ENCODE measurements around the gene CACNA1D. TPM values are rescaled to one million over a fixed set of nuclear protein-coding genes. Genes with fewer than 3 reads are reported as not detected.

The CACNA1D gene
- total RNA-seq, 1 donor from 2014 or later: 1.1 TPM

- no peak for DNase-seq
- no peak for TF ChIP-seq CTCF (IDR thresholded peaks at IDR 0.05; ENCODE audit: borderline replicate concordance)
- no peak overlapping the region for H3K27ac ChIP-seq (replicated peaks)
- H3K36me3 ChIP-seq: no peaks in the 10 kb centered on the region
- no peak overlapping the region for H3K4me3 ChIP-seq
- H3K4me1 ChIP-seq: no peaks in the 10 kb centered on the region
- intact Hi-C loops (cut with micrococcal nuclease): no loop called here
- H3K9me3 ChIP-seq (replicated peaks): no peaks in the 10 kb centered on the region
- H3K27me3 ChIP-seq (ENCODE audit: low read depth): peaks cover 17% of the 10 kb centered on the region
These were observed 196.1 kb downstream of the CACNA1D start for GRCh38 chr3:53690521-53690920.

- H3K4me3 ChIP-seq: no peak overlapping the region
- H3K9me3 ChIP-seq (replicated peaks): no peaks in the 10 kb centered on the region
- intact Hi-C loops (cut with micrococcal nuclease): no loop called here
- H3K27ac ChIP-seq (replicated peaks): no peak overlapping the region
- H3K4me1 ChIP-seq: no peaks in the 10 kb centered on the region
- DNase-seq: no peak
- H3K27me3 ChIP-seq (ENCODE audit: low read depth): peaks cover 17% of the 10 kb centered on the region
- no peaks in the 10 kb centered on the region for H3K36me3 ChIP-seq
- no peak for TF ChIP-seq CTCF (IDR thresholded peaks at IDR 0.05; ENCODE audit: borderline replicate concordance)
These were observed 196.9 kb downstream of the CACNA1D start for GRCh38 chr3:53691349-53691748.

GRCh38 chr3:53691885-53692284 is 197.5 kb downstream of the CACNA1D start:
- Histone ChIP-seq H3K4me1 (no peaks in the 10 kb centered on the region), H3K27me3 (ENCODE audit: low read depth) (peaks cover 17% of the 10 kb centered on the region), H3K27ac (replicated peaks) (no peak overlapping the region), H3K9me3 (replicated peaks) (no peaks in the 10 kb centered on the region), H3K36me3 (no peaks in the 10 kb centered on the region), H3K4me3 (no peak overlapping the region)
- DNase-seq: no peak
- no peak for TF ChIP-seq CTCF (IDR thresholded peaks at IDR 0.05; ENCODE audit: borderline replicate concordance)
- intact Hi-C loops (cut with micrococcal nuclease): no loop called here

GRCh38 chr3:53693451-53693850 is 199.0 kb downstream of the CACNA1D start:
- DNase-seq: no peak
- Histone ChIP-seq H3K27me3 (ENCODE audit: low read depth) (peaks cover 13% of the 10 kb centered on the region), H3K36me3 (no peaks in the 10 kb centered on the region), H3K9me3 (replicated peaks) (no peaks in the 10 kb centered on the region), H3K27ac (replicated peaks) (no peak overlapping the region), H3K4me1 (no peaks in the 10 kb centered on the region), H3K4me3 (no peak overlapping the region)
- intact Hi-C loops (cut with micrococcal nuclease): no loop called here
- no peak for TF ChIP-seq CTCF (IDR thresholded peaks at IDR 0.05; ENCODE audit: borderline replicate concordance)

- Histone ChIP-seq H3K27ac (replicated peaks) (no peak overlapping the region), H3K4me1 (no peaks in the 10 kb centered on the region), H3K36me3 (no peaks in the 10 kb centered on the region), H3K27me3 (ENCODE audit: low read depth) (peaks cover 13% of the 10 kb centered on the region), H3K4me3 (no peak overlapping the region), H3K9me3 (replicated peaks) (no peaks in the 10 kb centered on the region)
- intact Hi-C loops (cut with micrococcal nuclease): no loop called here
- DNase-seq: no peak
- TF ChIP-seq CTCF (IDR thresholded peaks at IDR 0.05; ENCODE audit: borderline replicate concordance): no peak
These were observed 199.6 kb downstream of the CACNA1D start for GRCh38 chr3:53694046-53694445.
